GM19467 (cell line): ENCODE measurements around the gene DYNC2LI1.
"Not testable (repeated sequence)": the region's sequence is repeated elsewhere in the genome, so short reads cannot be mapped to it uniquely, and the experiment has no call there.

ENCODE experiments used
- ATAC-seq: cut with Tn5 transposase; IDR thresholded peaks from one replicate; pipeline ENCODE4 v1.9.1; 2021; ENCODE audit warnings: mild to moderate bottlenecking, moderate library complexity; ENCODE audit not compliant: unreplicated experiment

Gene DYNC2LI1

GRCh38 chr2:43773876-43774613 lies at the start of gene DYNC2LI1:
Gene DYNC2LI1 (plus strand): TSS chr2:43774039. CDS start chr2:43774139, 100 bp downstream.
- peak; percentile 97 for ATAC-seq

DNA sequence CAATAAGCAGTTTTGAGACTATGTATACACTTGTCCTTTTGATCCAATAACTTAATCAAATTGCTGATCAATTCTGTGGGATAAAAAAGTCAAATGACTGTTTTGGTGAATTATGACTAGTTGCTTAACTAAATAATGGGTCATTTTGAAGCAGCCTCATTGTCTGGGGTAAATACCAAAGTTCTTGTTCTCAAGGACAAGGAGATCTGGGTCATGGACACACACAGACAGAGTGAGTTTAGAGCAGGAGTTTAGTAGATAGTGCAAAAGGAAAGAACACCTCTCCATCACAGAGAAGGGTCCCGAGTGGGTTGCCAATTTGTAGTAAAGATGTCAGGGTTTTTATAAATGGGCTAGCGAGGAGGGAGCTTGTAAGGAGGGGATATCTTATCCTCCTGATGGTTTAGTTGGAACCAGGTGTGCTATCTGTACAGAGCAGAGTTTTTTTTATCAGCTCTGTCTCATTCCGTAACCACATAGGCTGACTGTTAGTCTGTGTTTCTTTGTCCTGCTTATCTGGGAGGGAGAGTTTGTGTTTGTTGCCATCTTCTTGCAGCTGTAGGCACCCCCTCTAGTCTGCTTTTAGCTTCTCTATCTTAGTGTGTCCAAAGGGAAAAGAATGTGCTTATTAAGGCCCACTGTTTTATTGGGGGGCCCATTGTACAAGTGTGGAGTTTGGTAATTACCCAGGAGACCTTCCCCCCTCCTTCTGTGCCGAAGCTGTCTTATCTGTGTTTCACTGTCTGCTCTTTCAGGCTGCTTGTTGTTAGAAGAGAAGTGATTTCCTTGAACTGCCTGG lies 48.9 kb upstream of the DYNC2LI1 start:
- ATAC-seq = no peak

- no peak for ATAC-seq
Measured at GRCh38 chr2:43725711-43726246, 48.1 kb upstream of the DYNC2LI1 start.

- not testable (repeated sequence) for ATAC-seq
Measured at GRCh38 chr2:43726961-43727633, 46.7 kb upstream of the DYNC2LI1 start.

- ATAC-seq = no peak
Measured at GRCh38 chr2:43727634-43728014, 46.2 kb upstream of the DYNC2LI1 start.

DNA sequence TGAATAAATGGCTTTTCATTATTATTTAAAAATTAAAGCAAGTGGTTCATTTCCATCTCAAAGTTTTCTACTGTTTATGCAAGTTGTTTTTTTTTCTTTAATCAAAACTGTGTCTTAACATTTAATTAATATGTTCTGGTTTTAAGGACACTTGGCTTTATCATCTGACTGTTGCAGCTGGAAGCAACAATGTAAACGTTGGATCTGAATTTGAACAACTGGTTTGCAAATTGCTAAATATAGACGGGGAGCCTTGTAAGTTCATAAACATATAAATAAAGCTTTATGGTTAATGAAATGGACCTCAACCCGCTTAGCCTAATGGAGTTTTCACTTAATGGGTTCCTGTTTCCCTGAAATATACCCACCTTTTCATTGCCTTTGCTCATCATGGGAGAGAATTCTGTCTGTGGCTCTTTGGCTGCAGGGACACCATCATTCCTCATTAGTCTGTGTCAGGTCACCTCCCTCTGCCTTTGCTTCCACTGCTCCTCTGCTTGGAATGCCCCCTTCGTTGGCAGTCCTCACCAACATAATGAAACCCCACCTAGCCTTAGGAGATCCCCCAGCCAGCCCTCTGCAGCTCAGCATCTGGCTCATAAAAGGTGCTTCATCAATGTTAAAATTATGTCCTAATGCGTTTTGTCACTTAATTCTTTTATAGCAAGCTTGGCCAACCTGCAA lies 44.2 kb upstream of the DYNC2LI1 start:
- no peak for ATAC-seq

GRCh38 chr2:43731211-43731610 lies 42.6 kb upstream of the DYNC2LI1 start:
- no peak for ATAC-seq

- ATAC-seq = no peak
Measured at GRCh38 chr2:43736637-43737036, 37.2 kb upstream of the DYNC2LI1 start.

DNA sequence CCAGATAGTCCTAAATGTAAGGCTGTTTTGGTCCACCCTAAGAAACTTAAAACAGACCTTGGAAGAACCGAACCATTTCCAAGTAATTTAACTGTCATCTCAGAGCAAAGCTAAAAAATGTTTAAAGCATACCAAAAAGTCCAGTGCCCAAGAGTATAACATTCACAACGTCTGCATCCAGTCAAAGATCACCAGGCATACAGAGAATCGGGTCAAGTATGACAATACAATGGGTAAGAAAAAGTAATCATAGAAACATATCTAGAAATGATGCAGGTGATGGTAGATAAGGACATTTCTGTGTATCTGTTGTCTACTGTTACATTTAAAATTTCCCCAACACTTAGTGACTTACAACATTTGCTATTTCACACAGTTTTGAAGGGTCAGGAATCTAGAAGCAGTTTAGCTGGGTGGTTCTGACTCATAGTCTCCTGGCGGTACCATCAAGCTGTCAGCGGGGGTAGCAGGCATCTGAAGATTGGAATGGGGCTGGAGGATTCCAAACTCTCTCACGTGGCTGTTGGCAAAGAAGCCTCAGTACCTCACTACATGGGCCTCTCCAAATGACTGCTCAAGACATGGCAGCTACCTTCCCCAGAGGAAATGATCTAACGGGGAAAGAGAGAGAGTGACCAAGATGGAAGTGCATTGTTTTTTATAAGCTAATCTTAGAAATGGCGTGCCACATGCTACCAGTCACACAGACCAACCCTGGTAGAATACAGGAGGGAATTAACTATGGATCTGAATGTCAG lies 36.6 kb upstream of the DYNC2LI1 start:
- no peak for ATAC-seq

DNA sequence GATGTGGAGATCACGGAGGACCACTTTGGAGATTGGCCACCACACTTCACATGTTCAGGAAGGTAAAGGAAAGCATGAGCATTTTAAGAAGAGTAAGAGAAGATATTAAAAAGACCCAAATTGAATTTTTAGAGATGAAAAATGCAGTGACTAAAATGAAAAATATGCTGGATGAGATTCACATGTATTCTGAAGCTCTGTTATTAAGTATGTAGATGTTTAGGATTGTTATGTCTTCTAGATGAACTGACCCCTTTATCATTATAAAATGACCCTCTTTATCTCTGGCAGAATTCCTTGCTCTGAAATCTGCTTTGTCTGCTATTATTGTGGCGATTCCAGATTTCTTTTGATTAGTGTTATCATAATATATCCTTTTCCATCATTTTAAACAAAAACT lies 36.0 kb upstream of the DYNC2LI1 start:
- ATAC-seq = no peak

- no peak for ATAC-seq
Measured at GRCh38 chr2:43738257-43738656, 35.6 kb upstream of the DYNC2LI1 start.

- no peak for ATAC-seq
Measured at GRCh38 chr2:43743706-43744105, 30.1 kb upstream of the DYNC2LI1 start.

DNA sequence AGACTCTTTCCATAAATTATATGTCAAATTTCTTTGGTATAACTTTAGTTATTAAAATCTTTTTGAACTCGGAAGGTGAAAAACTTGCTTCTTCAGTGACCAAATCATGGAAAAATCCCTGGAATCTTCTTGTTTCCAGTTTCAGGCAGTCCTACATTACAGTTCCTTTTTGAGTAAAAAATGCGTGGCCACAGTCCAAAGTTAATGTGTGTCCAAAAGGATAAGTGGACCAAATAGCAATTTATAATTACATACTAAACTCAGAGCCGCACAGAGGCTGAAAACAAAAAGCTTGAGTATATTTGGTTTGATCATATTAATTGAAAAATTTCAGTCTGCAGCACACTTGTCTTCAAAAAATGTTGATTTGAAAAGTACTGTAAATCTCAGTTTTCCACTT lies 28.4 kb upstream of the DYNC2LI1 start:
- ATAC-seq = no peak

- no peak for ATAC-seq
Measured at GRCh38 chr2:43748333-43748732, 25.5 kb upstream of the DYNC2LI1 start.

- ATAC-seq = no peak
Measured at GRCh38 chr2:43749583-43749982, 24.3 kb upstream of the DYNC2LI1 start.

DNA sequence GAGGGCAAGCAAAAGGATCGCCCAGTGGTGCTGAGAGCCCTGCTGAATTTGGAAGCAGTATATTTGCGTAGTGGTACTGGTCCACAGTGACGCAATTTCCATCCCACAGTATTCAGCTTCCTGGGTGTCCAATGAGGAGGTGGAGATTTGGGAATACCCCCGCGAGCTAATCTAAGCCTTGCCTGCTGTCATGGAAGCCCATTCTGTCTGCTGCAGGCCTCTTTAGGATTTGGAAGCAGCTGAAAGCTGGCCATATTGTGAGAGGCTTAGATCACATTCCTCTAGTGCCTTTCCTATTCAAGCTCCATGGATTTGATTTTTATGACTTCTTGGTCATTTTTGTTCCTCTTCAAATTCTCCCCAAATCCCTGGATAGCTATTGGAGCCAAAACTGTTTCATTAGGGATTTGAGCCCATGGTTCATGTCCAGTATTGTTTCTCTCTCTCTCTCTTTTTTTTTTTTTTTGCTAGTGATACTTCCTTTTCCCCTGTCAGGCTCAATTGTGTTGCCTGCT lies 22.3 kb upstream of the DYNC2LI1 start:
- no peak for ATAC-seq

GRCh38 chr2:43752302-43752701 lies 21.5 kb upstream of the DYNC2LI1 start:
- ATAC-seq = no peak

DNA sequence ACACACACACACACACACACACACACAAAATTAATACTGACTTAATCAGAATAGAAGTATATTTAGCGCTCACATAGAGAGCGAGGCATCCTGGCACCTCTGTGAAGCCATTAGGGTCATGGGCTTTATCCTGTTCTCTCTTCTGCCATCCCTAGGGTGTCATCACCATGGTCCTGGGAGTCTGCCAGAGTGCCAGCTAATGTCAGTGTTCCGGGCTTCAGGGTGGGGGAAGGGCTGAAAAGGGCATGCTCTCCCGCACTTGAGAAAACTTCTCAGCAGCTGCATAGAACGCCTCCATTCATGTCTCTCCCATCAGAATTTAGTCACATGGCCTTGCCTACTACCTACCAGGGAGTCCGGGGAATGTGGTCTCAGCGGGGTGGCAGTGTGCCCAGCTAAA lies 19.7 kb upstream of the DYNC2LI1 start:
- no peak for ATAC-seq

DNA sequence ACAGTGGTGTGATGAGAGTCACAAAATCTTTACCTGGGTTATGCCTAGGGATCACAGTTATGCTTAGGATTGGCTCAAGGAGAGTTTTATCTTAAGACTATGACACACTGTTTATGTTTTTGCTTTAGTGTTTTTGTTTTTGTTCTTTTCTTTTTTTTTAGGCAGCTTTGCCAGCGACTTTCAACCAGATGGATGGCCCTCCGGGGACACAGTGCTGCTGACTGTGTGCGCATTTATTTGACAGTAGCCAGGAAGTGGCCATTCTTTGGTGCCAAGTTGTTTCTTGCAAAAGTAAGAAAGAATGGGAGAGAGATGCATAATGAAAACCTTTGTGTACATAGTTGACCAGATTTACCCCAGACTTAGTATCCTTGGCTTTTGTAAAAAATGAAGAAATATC lies 15.1 kb upstream of the DYNC2LI1 start:
- no peak for ATAC-seq

GRCh38 chr2:43759195-43759594 lies 14.6 kb upstream of the DYNC2LI1 start:
- no peak for ATAC-seq
